HepG2 (cell line): ENCODE data around the gene GTF3C5. TPM values are rescaled to one million over a fixed set of nuclear protein-coding genes. Genes with fewer than 3 reads are reported as not detected.

ENCODE experiments used
- ATAC-seq: fragments of 200-7000 bp; cut with Tn5 transposase; 3 replicates; pipeline ENCODE4 v1.9.1; 2020; ENCODE audit warnings: mild to moderate bottlenecking, moderate library complexity
- BruUV-seq: library from RNA; stranded (reverse); fragments of 400-500 nt; replicated peaks from 2 replicates; lab custom pipeline; 2021; lab: Mats Ljungman, UMichigan
- CTCF ChIA-PET: fragments of 300-600 bp; formaldehyde crosslinking; extraction: SDS; loops from one replicate; lab custom pipeline; 2021; ENCODE audit warnings: low total read pairs, inconsistent platforms, low intra/inter-chr PET ratio; lab: Yijun Ruan, JAX
- POLR2A ChIA-PET: fragments of 350-600 bp; sonication (Branson Sonifier 250); formaldehyde crosslinking; loops from one replicate; lab custom pipeline; 2020; ENCODE audit warnings: antibody characterized with exemption, inconsistent platforms; lab: Yijun Ruan, JAX
- DNase-seq: peaks from one replicate; pipeline ENCODE4 v3.0.0-alpha.2; 2015; ENCODE audit warnings: low spot score
- FAIRE-seq: peaks from 3 replicates; lab custom pipeline; 2011; peaks lifted over from hg19 to GRCh38; lab: Jason Lieb, UNC
- H2AFZ ChIP-seq: one replicate; pipeline ENCODE4 v1.6.1; 2011; ENCODE audit warnings: low read length, inconsistent platforms
- H3K27ac ChIP-seq: fragments of 300-600 bp; 3 replicates; pipeline ENCODE4 v1.8.0; 2011; ENCODE audit warnings: mixed run types, mild to moderate bottlenecking, mixed read lengths, low read length, inconsistent platforms; ENCODE audit not compliant: insufficient read depth; ENCODE audit errors: extremely low read length
- H3K27me3 ChIP-seq, 2 experiments: fragments of 200-600 bp in 1 of 2; 2 replicates in 1 of 2; 3 replicates in 1 of 2; pipeline versions ENCODE4 v1.6.0 to v1.8.0; 2011; ENCODE audit warnings: low read length in 2 of 2, mild to moderate bottlenecking in 2 of 2, moderate library complexity in 2 of 2, inconsistent platforms in 1 of 2; ENCODE audit not compliant: insufficient read depth in 2 of 2, control insufficient read depth in 1 of 2
- H3K36me3 ChIP-seq, 2 experiments: fragments of 200-600 bp in 1 of 2; replicated peaks in 1 of 2; 2 replicates in 1 of 2; 3 replicates in 1 of 2; pipeline versions ENCODE4 v1.5.1 to v1.8.0; 2011; ENCODE audit warnings: low read length in 2 of 2, inconsistent platforms in 1 of 2; ENCODE audit not compliant: insufficient read depth in 2 of 2, control insufficient read depth in 1 of 2
- H3K4me1 ChIP-seq: 2 replicates; pipeline ENCODE4 v1.5.1; 2012; ENCODE audit warnings: low read length, inconsistent platforms; ENCODE audit not compliant: insufficient read depth
- H3K4me2 ChIP-seq: 2 replicates; pipeline ENCODE4 v1.6.0; 2011; ENCODE audit warnings: low read depth, low read length, inconsistent platforms
- H3K4me3 ChIP-seq, 3 experiments: fragments of 200-600 bp in 1 of 3; sonication (generic), shearing (Covaris generic) in 1 of 3; replicated peaks in 1 of 3; 2 replicates each; pipeline ENCODE4 v1.5.1; 2011 to 2016; ENCODE audit warnings: low read length in 3 of 3, inconsistent platforms in 2 of 3, low read depth in 2 of 3, mild to moderate bottlenecking in 2 of 3, control low read depth in 1 of 3, mixed read lengths in 1 of 3; ENCODE audit not compliant: insufficient read depth in 1 of 3
- H3K79me2 ChIP-seq: one replicate; pipeline ENCODE4 v1.6.1; 2011; ENCODE audit warnings: low read length, inconsistent platforms; ENCODE audit not compliant: insufficient read depth
- H3K9ac ChIP-seq: 2 replicates; pipeline ENCODE4 v1.6.0; 2011; ENCODE audit warnings: mild to moderate bottlenecking, low read depth, low read length, inconsistent platforms; ENCODE audit not compliant: insufficient read depth
- H3K9me3 ChIP-seq: 2 replicates; pipeline ENCODE4 v1.5.1; 2012; ENCODE audit warnings: mild to moderate bottlenecking, low read length
- H4K20me1 ChIP-seq: 2 replicates; pipeline ENCODE4 v1.6.0; 2011; ENCODE audit warnings: inconsistent platforms, mild to moderate bottlenecking, low read length, moderate library complexity; ENCODE audit not compliant: insufficient read depth
- CTCF ChIP-seq: sonication (generic); formaldehyde crosslinking; IDR thresholded peaks from 2 replicates; pipeline ENCODE4 v1.5.0; 2020; ENCODE audit warnings: mild to moderate bottlenecking, missing genetic modification reagents, moderate library complexity
- MAF1 ChIP-seq: sonication (generic); formaldehyde crosslinking; IDR thresholded peaks from 2 replicates; pipeline ENCODE4 v1.5.0; 2020; ENCODE audit warnings: missing genetic modification reagents, borderline replicate concordance
- MTA3 ChIP-seq: sonication (generic); formaldehyde crosslinking; IDR thresholded peaks from 2 replicates; pipeline ENCODE4 v1.4.0; 2020; ENCODE audit warnings: missing genetic modification reagents
- TEF ChIP-seq: sonication (generic); formaldehyde crosslinking; IDR thresholded peaks from 2 replicates; pipeline ENCODE4 v1.5.0; 2020; ENCODE audit warnings: missing genetic modification reagents
- ZNF207 ChIP-seq: fragments of 450-650 bp; IDR thresholded peaks from 2 replicates; pipeline ENCODE4 v1.6.1; 2016; ENCODE audit warnings: antibody characterized with exemption, borderline replicate concordance
- ZNF382 ChIP-seq: sonication (generic); formaldehyde crosslinking; IDR thresholded peaks from 2 replicates; pipeline ENCODE4 v1.5.0; 2020; ENCODE audit warnings: missing genetic modification reagents, mild to moderate bottlenecking, borderline replicate concordance
- WGBS: methylation state at CpG from one replicate; pipeline ENCODE4 v1.1.6; 2017; ENCODE audit warnings: low lambda C conversion rate; 5-methylcytosine and 5-hydroxymethylcytosine counted together
- in situ Hi-C: cut with HindIII; loops from 2 replicates; pipeline ENCODE4 v1.10.0; 2017; ENCODE audit warnings: low pct_unique_long_range_greater_than_20kb; ENCODE audit not compliant: extremely low pct_ligation_motif_present
- intact Hi-C: fragments of 100-400 bp; cut with micrococcal nuclease; formaldehyde crosslinking; loops from one replicate; pipeline ENCODE4 v1.10.0; 2022; ENCODE audit not compliant: unreplicated experiment
- polyA plus RNA-seq, 8 experiments: library from polyadenylated mRNA; depleted of rRNA in 3 of 8; stranded (reverse) in 7 of 8; unstranded in 1 of 8; fragments of >200 nt; fragmentation: Illumina TruSeq in 4 of 8; extraction: Trizol in 4 of 8; gene quantifications; 2 replicates each; pipeline versions ENCODE4 v1.2.1 to v1.2.3, GENCODE V29; 2011 to 2016; ENCODE audit warnings: low read depth in 4 of 8, missing spikeins in 1 of 8, mixed read lengths in 1 of 8; ENCODE audit not compliant: insufficient read depth in 1 of 8
- total RNA-seq, 5 experiments: library from RNA; depleted of rRNA; stranded (reverse); fragments of >200 nt; fragmentation: Illumina TruSeq; extraction: Trizol; gene quantifications; 2 replicates each; pipeline ENCODE4 v1.2.3, GENCODE V29; 2016; ENCODE audit warnings: low read depth in 1 of 5

The GTF3C5 gene
- total and polyA plus RNA-seq, 2 of the 13 experiments (the other 11 are each of a cell fraction or from before 2014, with no cell fraction given) = 66.9 to 92.6 TPM

- H3K9ac ChIP-seq = no peak overlapping the region
- H3K27me3 ChIP-seq = no peaks in the 10 kb centered on the region
- no peak for FAIRE-seq
- no peaks in the 10 kb centered on the region for H3K9me3 ChIP-seq
- ChIA-PET POLR2A (no interaction called here), CTCF (no interaction called here)
- H3K79me2 ChIP-seq = no peaks in the 10 kb centered on the region
- H3K4me2 ChIP-seq = no peak overlapping the region
- no peak for TF ChIP-seq MAF1 (CRISPR knock-in tag)
- no peak for TF ChIP-seq MTA3 (CRISPR knock-in tag)
- TF ChIP-seq ZNF382 = no peak
- TF ChIP-seq CTCF (CRISPR knock-in tag) = no peak
- no peak for TF ChIP-seq ZNF207
- no peak for TF ChIP-seq TEF
- no peaks in the 10 kb centered on the region for H4K20me1 ChIP-seq
- peaks cover 36 to 81% of the 10 kb centered on the region in 2 experiments; a peak in 4 of 5 replicates for H3K36me3 ChIP-seq
- no peak for ATAC-seq
- no peaks in the 10 kb centered on the region for H3K4me1 ChIP-seq
- H3K4me3 ChIP-seq = no peak overlapping the region
- 96% methylated on average over 7 of the region's 9 CpGs for WGBS
- no peak for DNase-seq
- no peak overlapping the region for H2AFZ ChIP-seq
- in situ Hi-C loops (no loop called here), intact Hi-C loops (no loop called here)
- H3K27ac ChIP-seq = no peak overlapping the region
- BruUV-seq = no TSS peak
Observed at GRCh38 chr9:133051966-133052539, 21.3 kb downstream of the GTF3C5 start.
